ENCODE results near the gene FOSL2.

The FOSL2 gene

GRCh38 chr2:28349546-28350165 is 43.0 kb upstream of the FOSL2 start:
- Histone ChIP-seq H3K27me3 (ENCODE audit: insufficient read depth, low read length) (no peaks in the 10 kb centered on the region), H3K4me1 (ENCODE audit: insufficient read depth, low read length) (no peaks in the 10 kb centered on the region), H3K4me3 (ENCODE audit: low read length) (no peak overlapping the region), H3K36me3 (ENCODE audit: insufficient read depth, low read length) (no peaks in the 10 kb centered on the region), H3K9ac (ENCODE audit: low read depth, low read length) (no peak overlapping the region), H3K27ac (ENCODE audit: low read depth, low read length) (no peak overlapping the region), H3K9me3 (ENCODE audit: insufficient read depth, low read depth, low read length) (no peaks in the 10 kb centered on the region)
- 88% methylated on average over 10 of the region's 11 CpGs for WGBS

GRCh38 chr2:28350196-28350595 is 42.5 kb upstream of the FOSL2 start:
- Histone ChIP-seq H3K4me1 (ENCODE audit: insufficient read depth, low read length) (no peaks in the 10 kb centered on the region), H3K27me3 (ENCODE audit: insufficient read depth, low read length) (no peaks in the 10 kb centered on the region), H3K36me3 (ENCODE audit: insufficient read depth, low read length) (no peaks in the 10 kb centered on the region), H3K9me3 (ENCODE audit: insufficient read depth, low read depth, low read length) (no peaks in the 10 kb centered on the region), H3K27ac (ENCODE audit: low read depth, low read length) (no peak overlapping the region), H3K9ac (ENCODE audit: low read depth, low read length) (no peak overlapping the region), H3K4me3 (ENCODE audit: low read length) (no peak overlapping the region)
- WGBS = 92% methylated on average over 17 of the region's 17 CpGs

- H3K36me3 ChIP-seq (ENCODE audit: insufficient read depth, low read length) = no peaks in the 10 kb centered on the region
- no peak overlapping the region for H3K27ac ChIP-seq (ENCODE audit: low read depth, low read length)
- no peaks in the 10 kb centered on the region for H3K27me3 ChIP-seq (ENCODE audit: insufficient read depth, low read length)
- no peaks in the 10 kb centered on the region for H3K4me1 ChIP-seq (ENCODE audit: insufficient read depth, low read length)
- no peak overlapping the region for H3K4me3 ChIP-seq (ENCODE audit: low read length)
- H3K9ac ChIP-seq (ENCODE audit: low read depth, low read length) = no peak overlapping the region
- 88% methylated on average over 10 of the region's 11 CpGs for WGBS
- H3K9me3 ChIP-seq (ENCODE audit: insufficient read depth, low read depth, low read length) = no peaks in the 10 kb centered on the region
Measured at GRCh38 chr2:28350791-28351285, 41.8 kb upstream of the FOSL2 start.

GRCh38 chr2:28351621-28352020 is 41.0 kb upstream of the FOSL2 start:
- no peaks in the 10 kb centered on the region for H3K4me1 ChIP-seq (ENCODE audit: insufficient read depth, low read length)
- no peak overlapping the region for H3K9ac ChIP-seq (ENCODE audit: low read depth, low read length)
- H3K36me3 ChIP-seq (ENCODE audit: insufficient read depth, low read length) = no peaks in the 10 kb centered on the region
- no peak overlapping the region for H3K27ac ChIP-seq (ENCODE audit: low read depth, low read length)
- no peaks in the 10 kb centered on the region for H3K27me3 ChIP-seq (ENCODE audit: insufficient read depth, low read length)
- no peaks in the 10 kb centered on the region for H3K9me3 ChIP-seq (ENCODE audit: insufficient read depth, low read depth, low read length)
- H3K4me3 ChIP-seq (ENCODE audit: low read length) = no peak overlapping the region
- WGBS = 94% methylated on average over 5 of the region's 5 CpGs

- WGBS = 89% methylated on average over 5 of the region's 5 CpGs
- Histone ChIP-seq H3K4me1 (ENCODE audit: insufficient read depth, low read length) (no peaks in the 10 kb centered on the region), H3K27me3 (ENCODE audit: insufficient read depth, low read length) (no peaks in the 10 kb centered on the region), H3K4me3 (ENCODE audit: low read length) (no peak overlapping the region), H3K9me3 (ENCODE audit: insufficient read depth, low read depth, low read length) (no peaks in the 10 kb centered on the region), H3K36me3 (ENCODE audit: insufficient read depth, low read length) (no peaks in the 10 kb centered on the region), H3K27ac (ENCODE audit: low read depth, low read length) (no peak overlapping the region), H3K9ac (ENCODE audit: low read depth, low read length) (no peak overlapping the region)
Measured at GRCh38 chr2:28352104-28352503, 40.6 kb upstream of the FOSL2 start.

- no peak overlapping the region for H3K27ac ChIP-seq (ENCODE audit: low read depth, low read length)
- no peak overlapping the region for H3K4me3 ChIP-seq (ENCODE audit: low read length)
- H3K4me1 ChIP-seq (ENCODE audit: insufficient read depth, low read length) = no peaks in the 10 kb centered on the region
- H3K36me3 ChIP-seq (ENCODE audit: insufficient read depth, low read length) = no peaks in the 10 kb centered on the region
- H3K9ac ChIP-seq (ENCODE audit: low read depth, low read length) = no peak overlapping the region
- 85% methylated on average over 16 of the region's 16 CpGs for WGBS
- no peaks in the 10 kb centered on the region for H3K27me3 ChIP-seq (ENCODE audit: insufficient read depth, low read length)
- H3K9me3 ChIP-seq (ENCODE audit: insufficient read depth, low read depth, low read length) = no peaks in the 10 kb centered on the region
Measured at GRCh38 chr2:28352610-28353195, 40.0 kb upstream of the FOSL2 start.

GRCh38 chr2:28354920-28355520 is 37.6 kb upstream of the FOSL2 start:
- no peak overlapping the region for H3K27ac ChIP-seq (ENCODE audit: low read depth, low read length)
- no peaks in the 10 kb centered on the region for H3K36me3 ChIP-seq (ENCODE audit: insufficient read depth, low read length)
- no peaks in the 10 kb centered on the region for H3K9me3 ChIP-seq (ENCODE audit: insufficient read depth, low read depth, low read length)
- WGBS = 96% methylated on average over 10 of the region's 10 CpGs
- H3K9ac ChIP-seq (ENCODE audit: low read depth, low read length) = no peak overlapping the region
- H3K27me3 ChIP-seq (ENCODE audit: insufficient read depth, low read length) = no peaks in the 10 kb centered on the region
- no peak overlapping the region for H3K4me3 ChIP-seq (ENCODE audit: low read length)
- no peaks in the 10 kb centered on the region for H3K4me1 ChIP-seq (ENCODE audit: insufficient read depth, low read length)

GRCh38 chr2:28355521-28356094 is 37.0 kb upstream of the FOSL2 start:
- 91% methylated on average over 6 of the region's 6 CpGs for WGBS
- Histone ChIP-seq H3K36me3 (ENCODE audit: insufficient read depth, low read length) (no peaks in the 10 kb centered on the region), H3K4me1 (ENCODE audit: insufficient read depth, low read length) (no peaks in the 10 kb centered on the region), H3K9me3 (ENCODE audit: insufficient read depth, low read depth, low read length) (no peaks in the 10 kb centered on the region), H3K4me3 (ENCODE audit: low read length) (no peak overlapping the region), H3K27ac (ENCODE audit: low read depth, low read length) (no peak overlapping the region), H3K9ac (ENCODE audit: low read depth, low read length) (no peak overlapping the region), H3K27me3 (ENCODE audit: insufficient read depth, low read length) (no peaks in the 10 kb centered on the region)

- no peak overlapping the region for H3K9ac ChIP-seq (ENCODE audit: low read depth, low read length)
- 80% methylated on average over 17 of the region's 17 CpGs for WGBS
- H3K4me3 ChIP-seq (ENCODE audit: low read length) = no peak overlapping the region
- H3K36me3 ChIP-seq (ENCODE audit: insufficient read depth, low read length) = no peaks in the 10 kb centered on the region
- H3K27ac ChIP-seq (ENCODE audit: low read depth, low read length) = no peak overlapping the region
- H3K4me1 ChIP-seq (ENCODE audit: insufficient read depth, low read length) = no peaks in the 10 kb centered on the region
- no peaks in the 10 kb centered on the region for H3K9me3 ChIP-seq (ENCODE audit: insufficient read depth, low read depth, low read length)
- no peaks in the 10 kb centered on the region for H3K27me3 ChIP-seq (ENCODE audit: insufficient read depth, low read length)
Measured at GRCh38 chr2:28356095-28356911, 36.4 kb upstream of the FOSL2 start.

- Histone ChIP-seq H3K27ac (ENCODE audit: low read depth, low read length) (no peak overlapping the region), H3K36me3 (ENCODE audit: insufficient read depth, low read length) (no peaks in the 10 kb centered on the region), H3K4me1 (ENCODE audit: insufficient read depth, low read length) (no peaks in the 10 kb centered on the region), H3K9me3 (ENCODE audit: insufficient read depth, low read depth, low read length) (no peaks in the 10 kb centered on the region), H3K9ac (ENCODE audit: low read depth, low read length) (no peak overlapping the region), H3K4me3 (ENCODE audit: low read length) (no peak overlapping the region), H3K27me3 (ENCODE audit: insufficient read depth, low read length) (no peaks in the 10 kb centered on the region)
- 94% methylated on average over 5 of the region's 5 CpGs for WGBS
Measured at GRCh38 chr2:28357055-28357454, 35.6 kb upstream of the FOSL2 start.
